ENCODE results near the gene P2RY2. TPM values are rescaled to one million over a fixed set of nuclear protein-coding genes. Genes with fewer than 3 reads are reported as not detected.

The P2RY2 gene
- total RNA-seq, 2 experiments from 2014 or later = not detected

- Mint-ChIP-seq H3K4me3 (no peak overlapping the region), H3K9me3 (ENCODE audit: low read depth) (no peaks in the 10 kb centered on the region), H3K27ac (no peak overlapping the region), H3K4me1 (peaks cover 10% of the 10 kb centered on the region), H3K36me3 (no peaks in the 10 kb centered on the region), H3K27me3 (no peaks in the 10 kb centered on the region)
- DNase-seq (no peak), ATAC-seq (peak; percentile 40)
- CTCF ChIA-PET = interaction anchor here (0.7 to 1.7 kb wide), 2 partner anchors 11 to 13 kb away, joined by 3 to 6 read pairs; no protein-coding TSS in a partner anchor
Observed at GRCh38 chr11:73249853-73250783, 32.0 kb downstream of the P2RY2 start.

DNA sequence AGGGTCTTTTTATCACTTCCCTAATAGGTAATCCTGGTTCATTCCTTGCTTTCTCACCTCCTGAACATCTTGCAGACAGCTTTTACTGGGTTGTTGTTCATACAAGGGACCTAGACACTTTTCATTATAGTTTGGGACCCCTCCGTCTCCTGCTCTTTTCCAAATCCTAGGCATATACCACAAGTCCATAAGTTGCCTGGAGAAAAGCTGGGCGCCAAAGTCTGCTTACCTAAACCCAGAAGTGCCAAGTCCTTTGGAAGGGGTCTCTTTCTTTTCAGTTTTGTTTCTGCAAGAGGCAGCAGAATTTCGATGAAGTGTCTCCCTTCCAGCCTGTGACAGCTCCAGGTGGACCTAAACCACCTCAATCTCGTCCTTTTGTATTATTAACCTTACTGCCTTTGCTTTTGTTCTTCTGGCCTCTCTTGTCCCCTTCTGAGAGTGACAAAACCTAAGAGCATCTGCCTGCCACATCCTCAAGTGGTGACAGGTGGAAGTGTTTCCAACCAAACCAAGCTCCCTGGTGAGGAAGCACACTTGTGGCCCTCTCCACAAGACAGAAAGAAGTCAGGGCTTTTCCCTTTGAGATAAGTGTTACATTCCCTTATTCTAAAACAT is 34.6 kb downstream of the P2RY2 start:
- CTCF ChIA-PET = interaction anchor here (0.8 to 1.2 kb wide), 7 partner anchors 10 to 98 kb away, joined by 3 to 6 read pairs (median 4); no protein-coding TSS in a partner anchor
- DNase-seq (peak; percentile 66), ATAC-seq (peak; percentile 69)
- H3K9me3 Mint-ChIP-seq (ENCODE audit: low read depth) = no peaks in the 10 kb centered on the region
- peaks cover 7% of the 10 kb centered on the region for H3K4me1 Mint-ChIP-seq
- H3K27me3 Mint-ChIP-seq = no peaks in the 10 kb centered on the region
- H3K4me3 Mint-ChIP-seq = no peak overlapping the region
- H3K36me3 Mint-ChIP-seq = no peaks in the 10 kb centered on the region
- H3K27ac Mint-ChIP-seq = no peak overlapping the region

DNA sequence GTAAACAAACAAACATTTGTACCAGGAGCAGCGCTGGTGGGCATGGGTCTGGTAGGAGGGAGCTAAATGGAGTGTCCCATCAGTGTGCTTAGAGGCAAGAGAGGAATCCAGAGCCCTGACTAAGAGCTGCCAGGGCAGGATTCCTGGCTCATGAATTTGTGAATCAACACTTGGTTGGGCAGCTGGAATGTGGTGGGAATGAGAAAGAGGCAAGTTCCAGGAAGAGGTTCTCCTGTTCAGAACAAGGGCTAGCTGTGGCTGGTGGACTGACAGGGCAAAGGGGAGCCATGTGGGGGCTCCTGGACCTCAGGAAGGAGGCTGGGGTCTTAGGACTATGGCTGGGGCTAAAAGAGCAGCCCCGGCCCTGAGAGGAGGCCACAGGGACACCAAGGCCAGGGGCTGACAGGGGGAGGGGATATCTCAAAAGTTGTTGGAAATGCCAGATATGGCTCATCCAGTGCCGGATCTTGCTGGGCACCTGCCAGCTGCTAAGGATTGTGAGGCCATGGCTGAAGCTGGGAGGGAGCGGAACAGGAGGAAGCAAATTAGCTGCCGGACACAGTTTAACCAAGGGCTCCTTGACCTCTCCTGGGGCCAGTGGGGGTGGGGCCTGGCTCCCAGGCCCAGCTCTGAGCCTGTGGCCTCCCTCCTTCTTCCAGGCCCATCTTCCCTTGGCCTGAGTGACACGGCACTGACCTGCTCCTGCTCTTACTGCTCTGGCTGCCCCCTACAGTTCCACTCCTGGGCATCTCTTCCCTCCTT is 39.4 kb downstream of the P2RY2 start:
- ATAC-seq (no peak), DNase-seq (no peak)
- Mint-ChIP-seq H3K27ac (no peak overlapping the region), H3K27me3 (peaks cover 10% of the 10 kb centered on the region), H3K36me3 (no peaks in the 10 kb centered on the region), H3K4me3 (no peak overlapping the region), H3K9me3 (ENCODE audit: low read depth) (no peaks in the 10 kb centered on the region), H3K4me1 (peaks cover 2% of the 10 kb centered on the region)
- CTCF ChIA-PET = no interaction called here

- H3K4me1 Mint-ChIP-seq = no peaks in the 10 kb centered on the region
- H3K27ac Mint-ChIP-seq = no peak overlapping the region
Observed at GRCh38 chr11:73258104-73259035, 40.3 kb downstream of the P2RY2 start.

DNA sequence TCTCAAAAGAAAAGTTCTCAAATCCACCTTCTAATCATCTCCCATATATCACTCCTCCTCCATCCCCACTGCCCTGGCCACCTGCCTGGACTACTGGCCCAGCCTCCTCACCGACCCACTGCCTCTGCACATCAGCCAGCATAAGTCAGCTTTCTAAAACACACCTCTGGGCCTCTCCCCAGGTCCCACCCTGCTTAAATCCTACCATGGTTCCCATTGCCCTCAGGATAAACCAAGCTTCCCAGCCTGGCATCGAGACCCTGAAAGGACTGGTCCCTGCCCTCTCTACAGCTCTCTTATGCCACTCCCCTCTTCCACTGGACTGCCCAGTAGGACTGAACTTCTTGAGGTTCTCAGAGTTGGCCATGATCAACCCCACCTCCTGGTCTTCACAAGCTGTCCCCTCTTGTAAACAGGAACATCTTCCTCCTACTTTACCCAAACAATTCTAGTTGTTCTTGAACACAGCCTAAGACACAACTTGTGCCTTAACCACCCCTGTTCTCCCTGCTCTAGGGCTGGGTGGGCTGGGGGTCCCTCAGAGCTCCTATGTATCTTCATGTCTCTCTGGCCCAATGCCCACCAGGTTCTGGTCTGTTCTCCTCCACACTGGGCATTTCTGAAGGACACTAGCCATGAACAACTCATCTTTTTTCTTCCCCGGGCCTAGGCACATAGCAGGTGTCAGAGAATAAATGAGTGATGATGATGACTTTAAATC is 41.5 kb downstream of the P2RY2 start:
- no peaks in the 10 kb centered on the region for H3K36me3 Mint-ChIP-seq
- CTCF ChIA-PET = no interaction called here
- no peak overlapping the region for H3K4me3 Mint-ChIP-seq
- H3K27ac Mint-ChIP-seq = no peak overlapping the region
- H3K4me1 Mint-ChIP-seq = no peaks in the 10 kb centered on the region
- no peaks in the 10 kb centered on the region for H3K9me3 Mint-ChIP-seq (ENCODE audit: low read depth)
- DNase-seq = no peak
- peaks cover 24% of the 10 kb centered on the region for H3K27me3 Mint-ChIP-seq
- ATAC-seq = no peak

More at GRCh38 chr11:73258104-73259035, 40.3 kb downstream of the P2RY2 start:
- H3K9me3 Mint-ChIP-seq (ENCODE audit: low read depth) = no peaks in the 10 kb centered on the region
- H3K4me3 Mint-ChIP-seq = no peak overlapping the region
- CTCF ChIA-PET = no interaction called here
- no peaks in the 10 kb centered on the region for H3K36me3 Mint-ChIP-seq
- no peak for DNase-seq
- no peak for ATAC-seq
- H3K27me3 Mint-ChIP-seq = peaks cover 18% of the 10 kb centered on the region

- CTCF ChIA-PET = interaction anchor here (0.6 kb wide), 1 partner anchor 971 kb away, joined by 3 read pairs; no protein-coding TSS in a partner anchor
- Mint-ChIP-seq H3K4me3 (no peak overlapping the region), H3K27ac (no peak overlapping the region), H3K9me3 (ENCODE audit: low read depth) (no peaks in the 10 kb centered on the region), H3K36me3 (no peaks in the 10 kb centered on the region), H3K27me3 (peaks cover 29% of the 10 kb centered on the region), H3K4me1 (no peaks in the 10 kb centered on the region)
- DNase-seq = no peak
- no peak for ATAC-seq
Observed at GRCh38 chr11:73260127-73260457, 42.0 kb downstream of the P2RY2 start.

GRCh38 chr11:73262851-73263495 is 44.9 kb downstream of the P2RY2 start:
- Mint-ChIP-seq H3K36me3 (no peaks in the 10 kb centered on the region), H3K9me3 (ENCODE audit: low read depth) (no peaks in the 10 kb centered on the region), H3K27me3 (peaks cover 48% of the 10 kb centered on the region), H3K27ac (no peak overlapping the region), H3K4me3 (no peak overlapping the region), H3K4me1 (no peaks in the 10 kb centered on the region)
- ATAC-seq (no peak), DNase-seq (no peak)
- CTCF ChIA-PET = interaction anchor here (1.6 kb wide), 1 partner anchor 10 kb away, joined by 4 read pairs; no protein-coding TSS in a partner anchor

- CTCF ChIA-PET = interaction anchor here (0.6 to 1.6 kb wide), 2 partner anchors 11 to 26 kb away, joined by 3 to 4 read pairs; no protein-coding TSS in a partner anchor
- Mint-ChIP-seq H3K36me3 (no peaks in the 10 kb centered on the region), H3K9me3 (ENCODE audit: low read depth) (no peaks in the 10 kb centered on the region), H3K4me1 (no peaks in the 10 kb centered on the region), H3K27ac (no peak overlapping the region), H3K27me3 (peaks cover 48% of the 10 kb centered on the region), H3K4me3 (no peak overlapping the region)
- DNase-seq = no peak
- no peak for ATAC-seq
Observed at GRCh38 chr11:73263640-73264039, 45.6 kb downstream of the P2RY2 start.

GRCh38 chr11:73265278-73265810 is 47.3 kb downstream of the P2RY2 start:
- CTCF ChIA-PET = interaction anchor here (1.2 to 1.5 kb wide), 3 partner anchors 29 to 70 kb away, joined by 3 to 5 read pairs (median 4); no protein-coding TSS in a partner anchor

GRCh38 chr11:73265853-73266645 is 48.0 kb downstream of the P2RY2 start:
- no peak overlapping the region for H3K27ac Mint-ChIP-seq
- H3K4me1 Mint-ChIP-seq = no peaks in the 10 kb centered on the region
- DNase-seq (no peak), ATAC-seq (no peak)
- peaks cover 45% of the 10 kb centered on the region for H3K27me3 Mint-ChIP-seq
- CTCF ChIA-PET = interaction anchor here (1.2 to 1.5 kb wide), 3 partner anchors 29 to 69 kb away, joined by 3 to 5 read pairs (median 4); no protein-coding TSS in a partner anchor
- no peak overlapping the region for H3K4me3 Mint-ChIP-seq
- H3K9me3 Mint-ChIP-seq (ENCODE audit: low read depth) = no peaks in the 10 kb centered on the region
- no peaks in the 10 kb centered on the region for H3K36me3 Mint-ChIP-seq

More at GRCh38 chr11:73265278-73265810, 47.3 kb downstream of the P2RY2 start:
- ATAC-seq (no peak), DNase-seq (no peak)
- Mint-ChIP-seq H3K9me3 (ENCODE audit: low read depth) (no peaks in the 10 kb centered on the region), H3K4me1 (no peaks in the 10 kb centered on the region), H3K4me3 (no peak overlapping the region), H3K36me3 (no peaks in the 10 kb centered on the region), H3K27ac (no peak overlapping the region), H3K27me3 (peaks cover 45% of the 10 kb centered on the region)

- peaks cover 45% of the 10 kb centered on the region for H3K27me3 Mint-ChIP-seq
- no peak for DNase-seq
- H3K9me3 Mint-ChIP-seq (ENCODE audit: low read depth) = no peaks in the 10 kb centered on the region
- H3K4me3 Mint-ChIP-seq = no peak overlapping the region
- no peak overlapping the region for H3K27ac Mint-ChIP-seq
- H3K4me1 Mint-ChIP-seq = peaks cover 3% of the 10 kb centered on the region
- CTCF ChIA-PET = no interaction called here
- ATAC-seq = no peak
- H3K36me3 Mint-ChIP-seq = no peaks in the 10 kb centered on the region
Observed at GRCh38 chr11:73266646-73267020, 48.6 kb downstream of the P2RY2 start.
